GM21619 (cell line): ENCODE data around the gene UHMK1.
"Not testable (repeated sequence)": the region's sequence is repeated elsewhere in the genome, so short reads cannot be mapped to it uniquely, and the experiment has no call there.

Experiments used
- ATAC-seq: cut with Tn5 transposase; IDR thresholded peaks from one replicate; pipeline ENCODE4 v1.9.1; 2021; ENCODE audit not compliant: unreplicated experiment

Gene UHMK1

GRCh38 chr1:162564762-162565218, 67.2 kb downstream of the UHMK1 start:
- no peak for ATAC-seq

DNA sequence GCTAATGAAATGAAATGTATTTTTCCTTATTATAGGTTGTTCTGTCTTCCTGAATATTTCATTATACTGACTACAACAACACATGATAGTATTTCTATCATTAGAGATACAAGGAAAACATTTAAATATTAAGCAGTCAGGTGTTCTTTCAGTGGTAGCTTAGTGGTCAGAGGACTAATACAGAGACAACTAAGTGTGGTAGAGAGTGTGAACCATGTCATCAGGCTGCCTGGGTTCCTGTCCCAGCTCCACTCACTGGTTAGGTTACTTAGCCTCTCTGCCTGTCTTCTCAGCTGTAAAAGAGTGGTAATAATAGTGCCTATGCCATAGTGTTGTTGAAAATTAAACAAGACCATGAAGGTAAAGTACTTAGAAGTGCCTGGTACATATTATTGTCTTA, 67.8 kb downstream of the UHMK1 start:
- ATAC-seq = no peak

GRCh38 chr1:162566870-162567269, 69.3 kb downstream of the UHMK1 start:
- no peak for ATAC-seq

- ATAC-seq = no peak
These were observed 71.2 kb downstream of the UHMK1 start for GRCh38 chr1:162568802-162569201.

- ATAC-seq = no peak
These were observed 73.1 kb downstream of the UHMK1 start for GRCh38 chr1:162570718-162571117.

DNA sequence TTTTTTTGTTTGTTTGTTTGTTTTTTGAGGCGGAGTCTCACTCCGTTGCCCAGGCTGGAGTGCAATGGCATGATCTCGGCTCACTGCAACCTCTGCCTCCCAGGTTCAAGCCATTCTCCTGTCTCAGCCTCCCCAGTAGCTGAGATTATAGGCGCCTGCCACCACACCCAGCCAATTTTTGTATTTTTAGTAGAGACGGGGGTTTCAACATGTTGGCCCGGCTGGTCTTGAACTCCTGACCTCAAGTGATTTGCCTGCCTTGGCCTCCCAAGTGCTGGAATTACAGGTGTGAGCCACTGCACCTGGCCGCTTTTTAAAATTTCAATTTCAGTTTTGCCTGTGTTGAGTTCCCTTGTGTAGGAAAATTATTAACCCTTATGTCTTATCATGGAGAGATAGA, 73.5 kb downstream of the UHMK1 start:
- not testable (repeated sequence) for ATAC-seq

DNA sequence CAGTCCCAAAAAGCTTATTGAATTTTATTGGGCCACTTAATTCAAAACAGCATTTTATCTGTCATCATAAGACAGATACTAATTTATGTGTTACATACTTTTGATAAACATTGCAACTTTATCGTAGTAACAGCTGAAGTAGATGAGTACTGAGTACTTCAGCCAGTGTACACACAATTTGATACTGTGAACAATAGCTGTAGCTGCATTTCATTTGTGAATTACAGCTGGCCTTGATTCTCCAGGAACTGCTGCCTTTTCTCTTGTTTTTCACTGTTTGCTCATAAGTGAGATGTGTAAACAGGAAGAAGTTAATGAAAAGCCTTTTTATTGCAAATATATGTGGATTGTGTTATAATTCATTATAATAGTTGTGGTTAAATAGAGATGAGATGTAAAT, 74.1 kb downstream of the UHMK1 start:
- no peak for ATAC-seq

DNA sequence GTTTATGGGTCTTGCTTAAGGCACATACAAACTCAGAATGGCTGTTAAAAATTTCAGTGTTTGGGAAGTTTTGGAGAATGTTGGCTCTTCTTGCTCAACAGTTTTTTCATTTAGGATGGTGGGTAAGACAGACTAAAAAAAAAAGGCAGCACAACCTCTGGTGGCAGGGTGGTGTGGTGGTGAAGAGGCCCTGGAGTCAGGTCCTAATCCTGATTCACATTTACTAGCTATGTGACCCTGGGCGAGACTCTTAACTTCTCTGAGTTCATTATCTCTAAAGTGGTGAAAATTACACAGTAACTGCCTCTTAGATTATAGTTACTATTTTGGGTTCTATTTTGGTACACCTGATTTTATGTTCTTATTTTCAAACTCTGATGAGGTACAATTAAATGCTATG, 75.5 kb downstream of the UHMK1 start:
- no peak for ATAC-seq

GRCh38 chr1:162578071-162578700, 80.6 kb downstream of the UHMK1 start:
- ATAC-seq = no peak

- no peak for ATAC-seq
These were observed 81.3 kb downstream of the UHMK1 start for GRCh38 chr1:162578936-162579335.
